Psoas muscle (tissue), 8 donors: ENCODE data around the gene NT5DC1. TPM values are rescaled to one million over a fixed set of nuclear protein-coding genes. Genes with fewer than 3 reads are reported as not detected.

Experiments used
- ATAC-seq, 4 donors: fragments of 200-7000 bp; cut with Tn5 transposase; one replicate each; pipeline ENCODE4 v1.9.1; 2020; ENCODE audit warnings: moderate library complexity in 3 of 4, mild to moderate bottlenecking in 2 of 4
- DNase-seq, 2 donors: peaks; one replicate each; pipeline ENCODE4 v3.0.0-alpha.2; 2020
- H3K27ac ChIP-seq: fragments of 200-600 bp; one replicate; pipeline ENCODE4 v1.8.0; 2022
- H3K27me3 ChIP-seq, 3 donors: fragments of 200-600 bp in 1 of 3; one replicate each; pipeline versions ENCODE4 v1.6.1 to v1.8.0; 2013 to 2022; ENCODE audit warnings: low read length in 2 of 3, mild to moderate bottlenecking in 2 of 3, moderate library complexity in 1 of 3; ENCODE audit not compliant: insufficient read depth in 3 of 3
- H3K36me3 ChIP-seq, 2 donors: fragments of 200-600 bp in 1 of 2; one replicate each; pipeline versions ENCODE4 v1.6.1 to v1.8.0; 2013 to 2022; ENCODE audit warnings: low read depth in 1 of 2, mild to moderate bottlenecking in 1 of 2, moderate library complexity in 1 of 2; ENCODE audit not compliant: insufficient read depth in 1 of 2
- H3K4me1 ChIP-seq: fragments of 200-600 bp; one replicate; pipeline ENCODE4 v1.8.0; 2022
- H3K4me3 ChIP-seq: fragments of 200-600 bp; one replicate; pipeline ENCODE4 v1.8.0; 2022; ENCODE audit warnings: mild to moderate bottlenecking
- H3K9me3 ChIP-seq: fragments of 200-600 bp; one replicate; pipeline ENCODE4 v1.8.0; 2022
- CTCF ChIP-seq: fragments of 200-600 bp; IDR thresholded peaks from one replicate; pipeline ENCODE4 v1.8.0; 2022; ENCODE audit warnings: antibody characterized with exemption
- WGBS, 3 donors: extraction: QIAGEN DNeasy Blood & Tissue Kit; methylation state at CpG; one replicate each; pipeline versions ENCODE4 v1.1.6 to v1.1.7; 2013; 5-methylcytosine and 5-hydroxymethylcytosine counted together
- intact Hi-C, 2 donors: fragments of 100-400 bp; cut with DNase I; formaldehyde crosslinking; loops; one replicate each; pipeline versions ENCODE4 v1.11.0 to v1.14.2; 2022
- polyA plus RNA-seq, 3 donors: library from polyadenylated mRNA; stranded (reverse); fragments of 200-250 nt; gene quantifications; one replicate each; pipeline ENCODE4 v1.2.3, GENCODE V29; 2013
- total RNA-seq, 4 donors: library from RNA; stranded (reverse); fragmentation: NEBNext Ultra II Directional in 2 of 4; extraction: Animal tissue kit (Norgen Biotek cat#: 25700) in 2 of 4; gene quantifications; one replicate each; pipeline versions ENCODE4 v1.2.1 to v1.2.4, GENCODE V29; 2021 to 2023
- donor health status: healthy with polysubstance abuse.
- donor health status: DM: no; HTN: no; CAD: no; lungs with moderate emphysema.
- donor health status: Bipolar disorder and iron deficiency.
- donor health status: healthy.
- donor health status: DM: yes; HTN: yes; CAD: no.
- donor health status: DM: no; HTN: no; CAD: no.
- donor health status: DM: no; HTN: no; CAD: no.
- donor health status: DM: yes; HTN: yes; CAD: no.

The NT5DC1 gene
- total and polyA plus RNA-seq, 7 donors: 4.6 to 30.9 (median 26.7) TPM

GRCh38 chr6:116229287-116229913 lies 128.7 kb downstream of the NT5DC1 start:
- H3K4me1 ChIP-seq: no peaks in the 10 kb centered on the region
- ATAC-seq (peak in 3 of 4 donors; percentile 46 to 69 (median 65)), DNase-seq (peak; percentile 80 to 81)
- H3K27ac ChIP-seq: no peak overlapping the region
- no peaks in the 10 kb centered on the region for H3K36me3 ChIP-seq
- TF ChIP-seq CTCF: no peak
- 72 to 77% (median 73%) methylated on average over 17 of the region's 17 CpGs for whole genome bisulfite sequencing, 3 donors
- H3K9me3 ChIP-seq: no peaks in the 10 kb centered on the region
- H3K27me3 ChIP-seq: no peaks in the 10 kb centered on the region
- intact Hi-C loops: no loop called here
- H3K4me3 ChIP-seq: no peak overlapping the region

- Histone ChIP-seq H3K9me3 (no peaks in the 10 kb centered on the region), H3K4me3 (no peak overlapping the region), H3K36me3 (peaks cover 0 to 32% of the 10 kb centered on the region in 2 donors), H3K27ac (no peak overlapping the region), H3K27me3 (no peaks in the 10 kb centered on the region), H3K4me1 (no peaks in the 10 kb centered on the region)
- intact Hi-C loops: no loop called here
- no peak for TF ChIP-seq CTCF
- ATAC-seq: no peak
- 77 to 88% (median 85%) methylated on average over 3 of the region's 3 CpGs for WGBS, 3 donors
- no peak for DNase-seq
These were observed 134.0 kb downstream of the NT5DC1 start for GRCh38 chr6:116234689-116235088.

- H3K9me3 ChIP-seq: no peaks in the 10 kb centered on the region
- TF ChIP-seq CTCF: no peak
- no peaks in the 10 kb centered on the region for H3K4me1 ChIP-seq
- no peak for DNase-seq
- ATAC-seq: no peak
- H3K27ac ChIP-seq: no peak overlapping the region
- intact Hi-C loops: no loop called here
- H3K36me3 ChIP-seq: peaks cover 0 to 39% of the 10 kb centered on the region in 2 donors
- 89 to 92% (median 90%) methylated on average over 2 of the region's 2 CpGs for WGBS, 3 donors
- no peak overlapping the region for H3K4me3 ChIP-seq
- no peaks in the 10 kb centered on the region for H3K27me3 ChIP-seq
These were observed 137.4 kb downstream of the NT5DC1 start for GRCh38 chr6:116238083-116238482.

GRCh38 chr6:116239256-116239655 lies 138.6 kb downstream of the NT5DC1 start:
- no peak for ATAC-seq
- Histone ChIP-seq H3K36me3 (peaks cover under 1 to 44% of the 10 kb centered on the region in 2 donors), H3K27me3 (no peaks in the 10 kb centered on the region), H3K4me1 (no peaks in the 10 kb centered on the region), H3K9me3 (no peaks in the 10 kb centered on the region), H3K4me3 (no peak overlapping the region), H3K27ac (no peak overlapping the region)
- 94 to 100% (median 97%) methylated on average over 2 of the region's 2 CpGs for WGBS, 3 donors
- TF ChIP-seq CTCF: no peak
- no peak for DNase-seq
- intact Hi-C loops: no loop called here

GRCh38 chr6:116239856-116240255 lies 139.2 kb downstream of the NT5DC1 start:
- TF ChIP-seq CTCF: no peak
- H3K9me3 ChIP-seq: no peaks in the 10 kb centered on the region
- H3K4me1 ChIP-seq: no peaks in the 10 kb centered on the region
- H3K27ac ChIP-seq: no peak overlapping the region
- 96 to 100% (median 96%) methylated on average over 1 of the region's 1 CpG for WGBS, 3 donors
- peaks cover 2 to 50% of the 10 kb centered on the region in 2 donors for H3K36me3 ChIP-seq
- intact Hi-C loops: no loop called here
- H3K4me3 ChIP-seq: no peak overlapping the region
- ATAC-seq: no peak
- DNase-seq: no peak
- H3K27me3 ChIP-seq: no peaks in the 10 kb centered on the region
